Measurements from ENCODE around the gene BORA. TPM values are rescaled to one million over a fixed set of nuclear protein-coding genes. Genes with fewer than 3 reads are reported as not detected.

Gene BORA
- total RNA-seq, 1 donor from 2014 or later, result 2.5 TPM

DNA sequence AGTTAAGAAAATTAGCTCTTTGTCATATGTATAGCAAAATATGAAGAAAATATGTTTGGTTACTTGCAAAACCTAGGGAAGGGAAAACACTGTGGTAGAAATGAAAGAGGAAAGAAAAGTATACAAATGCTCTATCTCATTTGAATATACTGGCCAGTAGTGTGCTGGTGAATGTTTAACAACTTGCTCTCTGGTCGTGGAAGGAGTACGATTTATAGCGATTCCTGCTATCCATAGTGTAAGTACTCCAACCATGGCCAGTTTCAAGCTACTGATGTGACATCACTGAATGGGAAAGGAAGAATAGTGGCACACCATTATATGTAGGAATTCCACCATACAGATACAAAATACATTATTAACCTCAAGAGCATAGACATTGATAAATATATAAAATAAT is 9.3 kb downstream of the BORA start:
- TF ChIP-seq, protein P1, sequence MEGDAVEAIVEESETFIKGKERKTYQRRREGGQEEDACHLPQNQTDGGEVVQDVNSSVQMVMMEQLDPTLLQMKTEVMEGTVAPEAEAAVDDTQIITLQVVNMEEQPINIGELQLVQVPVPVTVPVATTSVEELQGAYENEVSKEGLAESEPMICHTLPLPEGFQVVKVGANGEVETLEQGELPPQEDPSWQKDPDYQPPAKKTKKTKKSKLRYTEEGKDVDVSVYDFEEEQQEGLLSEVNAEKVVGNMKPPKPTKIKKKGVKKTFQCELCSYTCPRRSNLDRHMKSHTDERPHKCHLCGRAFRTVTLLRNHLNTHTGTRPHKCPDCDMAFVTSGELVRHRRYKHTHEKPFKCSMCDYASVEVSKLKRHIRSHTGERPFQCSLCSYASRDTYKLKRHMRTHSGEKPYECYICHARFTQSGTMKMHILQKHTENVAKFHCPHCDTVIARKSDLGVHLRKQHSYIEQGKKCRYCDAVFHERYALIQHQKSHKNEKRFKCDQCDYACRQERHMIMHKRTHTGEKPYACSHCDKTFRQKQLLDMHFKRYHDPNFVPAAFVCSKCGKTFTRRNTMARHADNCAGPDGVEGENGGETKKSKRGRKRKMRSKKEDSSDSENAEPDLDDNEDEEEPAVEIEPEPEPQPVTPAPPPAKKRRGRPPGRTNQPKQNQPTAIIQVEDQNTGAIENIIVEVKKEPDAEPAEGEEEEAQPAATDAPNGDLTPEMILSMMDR (IDR thresholded peaks at IDR 0.05; ENCODE audit: partially characterized antibody, unreplicated experiment), result no peak
- DNase-seq, result no peak
- no peaks in the 10 kb centered on the region for H3K36me3 Mint-ChIP-seq (ENCODE audit: unreplicated experiment)
- H3K27ac Mint-ChIP-seq (ENCODE audit: unreplicated experiment), result no peak overlapping the region
- H3K9me3 Mint-ChIP-seq (ENCODE audit: unreplicated experiment), result no peaks in the 10 kb centered on the region
- H3K4me3 Mint-ChIP-seq (ENCODE audit: unreplicated experiment), result no peak overlapping the region
- H3K4me1 Mint-ChIP-seq (ENCODE audit: low read depth, unreplicated experiment), result no peaks in the 10 kb centered on the region
- no peaks in the 10 kb centered on the region for H3K27me3 Mint-ChIP-seq (ENCODE audit: unreplicated experiment)

DNA sequence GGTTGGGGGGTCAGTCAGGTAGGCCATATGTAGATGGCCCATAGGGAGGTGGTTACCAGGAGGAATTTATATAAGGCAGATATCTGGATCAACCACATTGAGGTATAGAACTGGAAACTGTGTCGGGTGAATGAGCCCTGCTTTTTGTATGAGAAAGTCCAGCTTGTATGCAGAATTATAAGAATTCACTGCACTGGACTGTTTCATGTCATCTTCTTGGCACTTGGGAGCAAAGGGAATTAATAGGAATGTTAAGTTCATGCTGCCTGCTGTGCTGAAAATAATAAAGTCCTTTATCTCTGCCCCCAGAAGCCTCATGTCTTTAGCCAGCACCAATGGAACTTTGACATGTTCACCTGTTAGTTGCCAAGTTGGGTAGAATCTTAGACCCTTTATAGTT is 12.3 kb downstream of the BORA start:
- Mint-ChIP-seq H3K27me3 (ENCODE audit: unreplicated experiment) (no peaks in the 10 kb centered on the region), H3K4me3 (ENCODE audit: unreplicated experiment) (no peak overlapping the region), H3K4me1 (ENCODE audit: low read depth, unreplicated experiment) (no peaks in the 10 kb centered on the region), H3K27ac (ENCODE audit: unreplicated experiment) (no peak overlapping the region), H3K9me3 (ENCODE audit: unreplicated experiment) (no peaks in the 10 kb centered on the region), H3K36me3 (ENCODE audit: unreplicated experiment) (no peaks in the 10 kb centered on the region)
- TF ChIP-seq, protein P1 (IDR thresholded peaks at IDR 0.05; ENCODE audit: partially characterized antibody, unreplicated experiment), result no peak
- no peak for DNase-seq

DNA sequence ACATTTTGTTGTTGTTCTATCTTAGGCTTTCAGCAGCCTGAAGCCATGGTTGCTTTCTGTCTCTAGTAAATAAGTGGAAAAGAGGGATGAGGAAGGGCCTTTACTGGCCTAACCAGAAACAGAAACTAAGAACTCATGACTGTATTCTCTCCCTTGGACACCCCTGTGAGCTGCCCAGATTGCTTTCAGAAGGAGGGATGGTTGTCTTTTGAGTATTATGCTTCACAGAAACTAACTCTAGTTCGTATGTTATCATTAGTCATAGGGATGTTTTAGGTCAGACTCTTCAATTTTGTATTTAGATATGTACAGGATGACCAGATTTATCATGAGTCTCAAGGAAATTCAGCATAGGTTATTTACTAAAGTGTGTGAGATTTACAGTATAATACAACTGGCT is 17.5 kb downstream of the BORA start:
- TF ChIP-seq, protein P1 (IDR thresholded peaks at IDR 0.05; ENCODE audit: partially characterized antibody, unreplicated experiment), result no peak
- Mint-ChIP-seq H3K9me3 (ENCODE audit: unreplicated experiment) (no peaks in the 10 kb centered on the region), H3K27ac (ENCODE audit: unreplicated experiment) (no peak overlapping the region), H3K36me3 (ENCODE audit: unreplicated experiment) (no peaks in the 10 kb centered on the region), H3K27me3 (ENCODE audit: unreplicated experiment) (no peaks in the 10 kb centered on the region), H3K4me1 (ENCODE audit: low read depth, unreplicated experiment) (no peaks in the 10 kb centered on the region), H3K4me3 (ENCODE audit: unreplicated experiment) (no peak overlapping the region)
- no peak for DNase-seq

DNA sequence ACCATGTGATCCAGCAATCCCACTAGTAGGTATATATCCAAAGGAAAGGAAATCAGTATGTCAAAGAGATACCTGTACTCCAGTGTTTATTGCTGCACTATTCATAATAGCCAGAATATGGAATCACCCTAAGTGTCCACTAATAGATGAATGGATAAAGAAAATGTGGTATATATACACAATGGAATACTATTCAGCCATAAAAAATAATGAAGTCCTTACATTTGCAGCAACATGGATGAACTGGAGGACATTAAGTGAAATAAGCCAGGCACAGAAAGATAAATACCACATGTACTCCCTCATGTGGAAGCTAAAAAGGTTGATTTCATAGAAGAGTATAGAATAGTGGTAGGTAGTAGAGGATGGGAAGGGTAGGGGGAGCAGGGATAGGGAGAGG is 23.5 kb downstream of the BORA start:
- no peaks in the 10 kb centered on the region for H3K4me1 Mint-ChIP-seq (ENCODE audit: low read depth, unreplicated experiment)
- H3K4me3 Mint-ChIP-seq (ENCODE audit: unreplicated experiment), result no peak overlapping the region
- TF ChIP-seq, protein P1 (IDR thresholded peaks at IDR 0.05; ENCODE audit: partially characterized antibody, unreplicated experiment), result no peak
- H3K9me3 Mint-ChIP-seq (ENCODE audit: unreplicated experiment), result no peaks in the 10 kb centered on the region
- DNase-seq, result no peak
- no peak overlapping the region for H3K27ac Mint-ChIP-seq (ENCODE audit: unreplicated experiment)
- H3K36me3 Mint-ChIP-seq (ENCODE audit: unreplicated experiment), result no peaks in the 10 kb centered on the region
- no peaks in the 10 kb centered on the region for H3K27me3 Mint-ChIP-seq (ENCODE audit: unreplicated experiment)

DNA sequence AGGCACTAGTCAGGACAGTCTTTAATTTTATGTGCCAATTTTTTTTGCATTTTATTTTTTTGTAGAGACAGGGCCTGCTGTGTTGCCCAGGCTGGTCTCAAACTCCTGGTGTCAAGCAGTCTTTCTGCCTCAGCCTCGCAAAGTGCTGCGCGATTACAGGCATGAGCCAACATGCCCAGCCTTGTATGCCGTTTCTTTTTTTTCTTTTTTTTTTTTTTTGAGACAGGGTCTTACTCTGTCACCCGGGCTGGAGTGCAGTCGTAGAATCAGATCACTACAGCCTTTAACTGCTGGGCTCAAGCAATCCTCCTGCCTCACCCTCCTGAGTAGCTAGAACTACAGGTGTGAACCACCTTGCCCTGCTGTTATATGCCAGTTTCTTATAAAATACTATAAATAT is 26.4 kb downstream of the BORA start:
- H3K36me3 Mint-ChIP-seq (ENCODE audit: unreplicated experiment), result no peaks in the 10 kb centered on the region

More for the DNA sequence above, 26.4 kb downstream of the BORA start:
- no peaks in the 10 kb centered on the region for H3K4me1 Mint-ChIP-seq (ENCODE audit: low read depth, unreplicated experiment)
- H3K9me3 Mint-ChIP-seq (ENCODE audit: unreplicated experiment), result no peaks in the 10 kb centered on the region
- H3K27ac Mint-ChIP-seq (ENCODE audit: unreplicated experiment), result no peak overlapping the region
- no peaks in the 10 kb centered on the region for H3K27me3 Mint-ChIP-seq (ENCODE audit: unreplicated experiment)
- no peak overlapping the region for H3K4me3 Mint-ChIP-seq (ENCODE audit: unreplicated experiment)
- DNase-seq, result no peak
- TF ChIP-seq, protein P1 (IDR thresholded peaks at IDR 0.05; ENCODE audit: partially characterized antibody, unreplicated experiment), result no peak

All from glutamatergic neuron (in vitro differentiated cells).